IPS-18c (cell line): ENCODE results near the gene FUT8.
A peak's percentile ranks its signal among the peaks of the same experiment; 100 is the strongest.

Source experiments
- H3K4me3 ChIP-seq: 2 replicates; pipeline ENCODE4 v1.7.0; 2013; ENCODE audit warnings: low read depth, mild to moderate bottlenecking, low read length, moderate library complexity; ENCODE audit not compliant: insufficient read depth
- H3K9me3 ChIP-seq: one replicate; pipeline ENCODE4 v1.6.1; 2013; ENCODE audit warnings: mild to moderate bottlenecking, low read length, moderate library complexity; ENCODE audit not compliant: control insufficient read depth, insufficient read depth

Gene FUT8

DNA sequence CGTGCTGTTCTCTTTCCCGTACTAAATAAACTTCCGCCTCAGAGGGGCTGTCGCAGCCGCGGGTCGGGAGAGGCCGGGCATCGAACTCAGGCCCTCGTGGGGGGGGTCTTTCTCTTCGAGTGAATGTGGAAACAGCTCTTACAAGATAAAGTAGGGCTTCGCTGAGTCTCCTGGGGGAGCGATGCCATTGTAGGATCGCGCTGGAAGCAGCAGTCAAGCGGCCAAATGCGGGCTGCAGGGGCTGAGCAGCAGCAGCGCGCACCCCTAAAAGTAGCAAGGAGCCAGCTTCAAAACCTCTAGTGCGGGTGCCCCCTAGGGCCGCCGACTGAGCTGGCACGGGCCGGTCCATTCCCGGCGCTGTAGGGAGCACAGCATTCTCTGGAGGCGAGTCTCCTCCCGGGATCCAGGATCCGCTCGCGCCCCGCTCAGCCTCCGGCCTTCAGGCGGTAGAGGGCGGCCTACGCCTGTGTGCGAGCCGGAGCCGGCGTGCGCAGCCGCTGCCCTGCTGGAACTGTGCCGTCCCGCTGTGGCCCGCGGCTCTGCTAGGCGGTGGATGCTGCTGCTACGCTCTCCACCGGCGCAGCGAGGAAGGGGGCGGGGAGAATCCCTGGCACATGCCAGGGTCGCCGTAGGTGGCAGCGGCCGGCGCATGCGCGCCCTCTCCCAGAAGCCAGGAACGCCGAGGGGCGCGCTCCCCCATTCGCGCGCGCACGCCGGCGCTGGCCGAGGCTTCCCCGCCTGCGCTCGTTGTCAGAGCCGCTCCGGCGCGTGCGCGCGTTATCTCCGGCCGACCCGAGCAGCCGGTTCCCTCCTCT, at the start of gene FUT8:
TSS of gene FUT8 (plus strand) at position 699 of the 815 bp plus-strand sequence. CDS start 148,834 bp downstream, outside the sequence.
- no peaks in the 10 kb centered on the region for H3K9me3 ChIP-seq
- H3K4me3 ChIP-seq: peak within 1 kb of the TSS; percentile 89

DNA sequence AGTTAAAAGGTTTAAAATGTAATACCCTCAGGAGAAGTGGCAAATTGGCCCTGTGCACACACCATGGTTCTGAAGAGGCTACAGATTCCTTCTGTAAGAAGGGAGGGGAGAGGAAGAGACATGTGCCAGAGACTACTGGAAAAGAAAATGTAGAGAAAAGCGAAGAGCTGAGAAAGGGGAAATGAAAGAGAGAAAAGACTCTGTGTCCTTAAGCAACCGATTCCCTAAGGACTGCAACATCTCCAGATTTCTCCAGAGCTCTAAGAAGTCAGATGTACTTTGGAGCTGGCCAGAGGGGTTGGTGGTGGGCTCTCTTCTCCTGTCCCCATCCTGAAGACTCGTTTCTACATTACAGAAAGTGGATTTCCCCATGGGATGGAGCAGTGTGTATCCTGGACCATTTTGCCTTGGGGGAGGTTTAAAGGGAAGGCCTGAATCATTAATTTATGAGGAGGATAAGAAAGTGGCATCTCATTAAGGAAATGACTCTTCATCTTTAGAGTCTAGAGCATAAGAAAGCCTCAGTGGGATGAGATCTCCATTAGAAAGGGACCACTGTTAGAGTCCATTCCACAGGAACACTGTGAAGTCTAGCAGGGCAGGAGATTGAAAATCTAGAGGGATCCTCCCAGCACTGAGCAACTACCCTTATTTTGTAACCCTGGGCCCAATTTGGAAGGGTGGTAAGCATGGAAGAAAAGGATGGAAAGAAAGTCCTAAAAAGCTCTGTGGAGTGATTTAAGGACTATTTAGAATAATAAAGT, 45.5 kb upstream of the FUT8 start:
- Histone ChIP-seq H3K9me3 (no peaks in the 10 kb centered on the region), H3K4me3 (no peak overlapping the region)

DNA sequence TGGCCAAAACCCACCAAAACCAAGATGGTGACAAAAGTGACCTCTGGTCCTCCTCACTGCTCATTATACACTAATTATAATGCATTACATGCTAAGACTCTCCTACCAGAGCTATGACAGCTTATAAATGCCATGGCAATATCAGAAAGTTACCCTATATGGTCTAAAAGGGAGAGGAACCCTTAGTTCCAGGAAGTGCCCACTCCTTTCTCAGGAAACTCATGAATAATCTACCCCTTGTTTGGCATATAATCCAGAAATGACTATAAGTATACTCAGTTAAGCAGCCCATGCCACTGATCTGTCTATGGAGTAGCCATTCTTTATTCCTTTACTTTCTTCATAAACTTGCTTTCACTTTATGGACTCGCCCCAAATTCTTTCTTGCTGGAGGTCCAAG, 43.0 kb upstream of the FUT8 start:
- Histone ChIP-seq H3K4me3 (no peak overlapping the region), H3K9me3 (no peaks in the 10 kb centered on the region)

DNA sequence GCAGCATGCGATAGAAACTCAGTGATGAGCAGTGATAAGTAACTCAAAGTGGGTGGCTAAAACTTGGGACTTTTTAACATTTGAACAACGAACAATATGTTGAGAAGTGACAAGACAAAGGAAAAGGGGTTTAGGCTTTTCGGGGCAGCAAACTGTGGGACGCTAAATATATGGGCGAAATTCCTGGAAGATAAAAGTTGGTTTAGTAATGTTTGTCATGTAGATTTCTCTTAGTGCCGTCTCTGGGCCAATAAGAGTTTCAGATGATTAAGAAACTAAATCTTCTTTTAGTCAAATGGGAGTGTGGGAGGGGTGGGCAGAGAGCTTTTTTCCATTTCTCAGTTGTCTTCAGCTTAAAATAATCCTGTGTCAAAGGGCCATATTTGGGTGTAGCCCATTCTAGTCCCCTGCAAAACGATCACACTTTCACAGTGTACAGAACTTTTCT, 41.7 kb upstream of the FUT8 start:
- no peak overlapping the region for H3K4me3 ChIP-seq

DNA sequence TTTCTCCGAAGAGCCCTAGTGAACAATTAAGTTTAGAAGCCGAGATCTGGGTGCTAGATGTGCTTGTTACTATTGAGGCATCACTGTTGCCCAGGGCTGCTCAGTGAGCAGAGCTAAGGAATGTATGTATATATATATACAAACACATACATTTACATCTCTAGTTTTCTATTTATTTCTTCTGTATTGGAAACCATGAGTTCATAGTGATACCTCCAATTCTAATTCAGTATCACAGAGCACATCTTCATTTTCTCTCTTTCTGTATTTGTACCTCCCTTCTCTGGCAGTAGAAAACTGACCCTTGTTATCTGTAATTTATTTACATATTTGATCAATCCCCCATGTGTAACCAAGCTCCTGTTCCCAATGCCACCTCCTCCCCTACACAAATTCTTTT, 40.7 kb upstream of the FUT8 start:
- Histone ChIP-seq H3K9me3 (no peaks in the 10 kb centered on the region), H3K4me3 (no peak overlapping the region)

More for the DNA sequence above, 41.7 kb upstream of the FUT8 start:
- no peaks in the 10 kb centered on the region for H3K9me3 ChIP-seq

DNA sequence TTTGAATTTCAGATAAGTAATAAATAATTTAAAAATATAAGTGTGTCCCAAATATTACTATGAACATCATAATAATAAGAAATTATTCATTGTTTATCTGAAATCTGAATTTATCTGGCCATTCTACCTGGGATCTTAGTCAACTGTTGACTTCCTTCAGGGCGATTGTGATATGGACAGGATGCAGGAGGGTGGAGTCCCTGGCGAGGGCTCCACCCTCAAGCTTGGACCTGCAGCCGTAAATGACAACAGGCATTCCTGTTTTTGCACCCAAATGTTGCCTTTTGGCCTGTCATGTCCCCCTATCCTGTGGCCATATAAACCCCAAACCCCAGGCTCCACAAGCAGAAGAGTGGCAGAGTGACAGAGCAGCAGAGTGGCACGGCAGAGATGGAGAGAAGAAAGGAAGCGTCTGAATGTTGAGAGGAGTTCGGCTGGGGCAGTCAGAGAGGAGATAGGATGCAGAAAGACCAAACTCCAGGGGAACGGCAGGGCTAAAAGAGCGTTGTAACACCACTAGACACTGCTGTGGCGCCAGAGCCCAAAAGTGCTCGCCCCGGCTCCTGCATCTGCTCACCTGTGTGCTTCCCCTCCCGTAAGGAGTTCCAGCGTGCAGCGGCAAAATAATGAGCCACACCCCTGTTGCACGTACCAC, 39.4 kb upstream of the FUT8 start:
- no peak overlapping the region for H3K4me3 ChIP-seq

DNA sequence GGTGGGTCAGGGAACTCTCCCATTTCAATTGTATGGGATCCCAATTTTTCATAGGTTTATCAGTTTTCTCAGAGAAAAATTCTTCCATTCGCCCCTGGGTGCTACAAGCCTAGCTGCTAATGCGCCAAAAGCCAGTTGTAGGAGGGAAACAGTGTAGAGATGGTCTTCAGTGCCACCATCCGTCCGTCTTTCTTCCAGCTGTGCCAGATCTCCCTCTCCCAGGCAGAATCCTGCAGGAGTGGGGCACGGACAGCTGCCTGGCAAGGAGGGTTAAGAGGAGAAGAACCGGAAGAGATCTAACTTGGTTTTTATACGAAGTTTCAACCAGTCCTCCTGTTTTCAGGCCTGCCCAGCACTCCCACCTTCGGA, 38.9 kb upstream of the FUT8 start:
- Histone ChIP-seq H3K4me3 (no peak overlapping the region), H3K9me3 (no peaks in the 10 kb centered on the region)

More for the DNA sequence above, 39.4 kb upstream of the FUT8 start:
- no peaks in the 10 kb centered on the region for H3K9me3 ChIP-seq

DNA sequence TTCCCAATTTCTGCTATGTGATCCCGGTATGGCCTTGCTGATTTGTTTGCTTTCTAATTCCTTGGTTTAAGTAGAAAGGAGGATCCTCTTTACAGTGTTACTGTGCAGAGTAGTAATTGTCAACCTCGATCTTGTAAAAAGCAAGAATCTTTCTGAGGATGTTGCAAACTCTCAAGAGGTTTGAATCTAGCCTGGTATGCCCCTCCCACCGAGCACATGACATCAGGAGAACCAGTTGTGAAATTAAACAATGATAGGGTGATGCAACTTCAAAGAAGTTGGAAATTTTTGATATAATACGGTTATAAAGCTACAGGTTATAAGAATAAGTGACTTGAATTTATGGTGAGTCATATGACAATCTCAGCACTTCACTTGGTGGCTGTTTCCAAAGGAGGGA, 35.0 kb upstream of the FUT8 start:
- H3K9me3 ChIP-seq: no peaks in the 10 kb centered on the region
- H3K4me3 ChIP-seq: no peak overlapping the region

DNA sequence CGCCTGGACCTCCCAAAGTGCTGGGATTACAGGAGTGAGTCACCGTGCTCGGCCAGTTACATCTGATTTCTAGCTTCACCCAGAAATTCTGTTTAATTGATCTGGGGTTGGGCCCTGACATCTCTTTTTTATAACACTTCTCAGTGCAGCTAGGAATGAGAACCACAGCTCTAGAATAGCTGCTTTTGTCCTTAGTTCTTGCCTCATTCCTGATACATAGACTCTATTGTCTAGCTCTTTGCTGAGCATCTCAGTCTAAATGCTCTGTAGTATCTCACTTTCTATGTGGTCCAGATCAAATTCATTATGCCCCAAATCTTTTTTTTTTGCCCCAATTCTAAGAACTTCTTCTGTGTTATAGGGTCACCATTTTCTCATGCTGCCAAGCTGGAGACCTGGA, 29.9 kb upstream of the FUT8 start:
- no peak overlapping the region for H3K4me3 ChIP-seq
- no peaks in the 10 kb centered on the region for H3K9me3 ChIP-seq

DNA sequence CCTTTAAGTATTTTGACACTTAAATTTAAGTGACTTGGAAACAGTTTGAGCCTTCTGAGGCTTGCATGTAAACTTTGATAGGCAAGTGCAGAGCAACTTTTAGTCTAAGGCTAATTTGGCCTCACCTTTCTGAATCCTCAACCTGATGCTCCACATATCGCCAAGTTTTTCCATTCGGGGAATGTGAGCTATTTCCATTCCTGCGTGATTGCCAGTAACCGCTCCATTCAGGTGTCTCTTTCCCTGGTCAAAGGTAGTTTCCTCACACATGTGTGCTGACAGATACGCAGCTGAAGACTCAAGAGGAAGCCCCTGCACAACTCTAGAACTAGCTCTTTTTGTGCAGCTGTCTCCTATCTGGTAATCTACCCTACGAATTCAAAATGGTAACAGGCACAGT, 25.4 kb upstream of the FUT8 start:
- H3K9me3 ChIP-seq: no peaks in the 10 kb centered on the region
- no peak overlapping the region for H3K4me3 ChIP-seq

DNA sequence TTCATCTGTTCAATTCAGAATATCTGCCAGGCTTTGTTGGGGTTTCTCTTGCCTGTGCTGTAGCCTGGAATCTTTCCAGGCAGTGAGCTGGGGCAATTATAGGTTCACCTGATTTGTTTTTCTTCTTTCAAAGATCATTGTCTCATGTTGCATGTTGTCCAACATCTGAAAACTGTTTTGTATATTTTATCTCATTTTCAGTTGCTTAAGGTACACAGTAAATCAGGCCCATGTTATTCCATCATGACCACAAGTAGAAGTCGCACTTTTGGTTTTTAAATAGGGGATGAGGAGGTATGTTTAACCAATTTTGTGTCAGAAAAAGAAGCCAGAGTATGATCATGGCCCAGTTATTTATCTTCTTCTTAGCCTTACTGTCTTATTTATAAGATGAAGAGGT, 24.9 kb upstream of the FUT8 start:
- no peaks in the 10 kb centered on the region for H3K9me3 ChIP-seq
- H3K4me3 ChIP-seq: no peak overlapping the region

DNA sequence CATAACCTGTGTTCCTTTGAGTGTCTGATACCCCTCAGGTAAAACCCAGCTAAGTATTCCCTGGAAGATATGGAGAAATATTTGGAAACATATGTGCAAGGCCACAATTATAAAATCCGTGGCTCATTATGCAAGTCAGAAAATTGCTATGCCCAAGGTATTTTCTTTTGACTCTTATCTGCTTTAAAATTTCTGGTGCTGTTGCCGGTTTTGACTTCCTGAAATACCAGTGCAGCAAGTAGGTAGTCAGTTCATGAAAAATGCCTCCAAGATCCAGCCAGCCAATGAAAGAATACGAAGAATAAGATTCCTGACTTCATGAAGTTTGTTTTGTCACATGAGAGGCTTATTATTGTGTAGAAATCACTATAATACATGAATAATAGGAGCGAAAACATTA, 20.2 kb upstream of the FUT8 start:
- Histone ChIP-seq H3K9me3 (peaks cover 6% of the 10 kb centered on the region), H3K4me3 (no peak overlapping the region)

DNA sequence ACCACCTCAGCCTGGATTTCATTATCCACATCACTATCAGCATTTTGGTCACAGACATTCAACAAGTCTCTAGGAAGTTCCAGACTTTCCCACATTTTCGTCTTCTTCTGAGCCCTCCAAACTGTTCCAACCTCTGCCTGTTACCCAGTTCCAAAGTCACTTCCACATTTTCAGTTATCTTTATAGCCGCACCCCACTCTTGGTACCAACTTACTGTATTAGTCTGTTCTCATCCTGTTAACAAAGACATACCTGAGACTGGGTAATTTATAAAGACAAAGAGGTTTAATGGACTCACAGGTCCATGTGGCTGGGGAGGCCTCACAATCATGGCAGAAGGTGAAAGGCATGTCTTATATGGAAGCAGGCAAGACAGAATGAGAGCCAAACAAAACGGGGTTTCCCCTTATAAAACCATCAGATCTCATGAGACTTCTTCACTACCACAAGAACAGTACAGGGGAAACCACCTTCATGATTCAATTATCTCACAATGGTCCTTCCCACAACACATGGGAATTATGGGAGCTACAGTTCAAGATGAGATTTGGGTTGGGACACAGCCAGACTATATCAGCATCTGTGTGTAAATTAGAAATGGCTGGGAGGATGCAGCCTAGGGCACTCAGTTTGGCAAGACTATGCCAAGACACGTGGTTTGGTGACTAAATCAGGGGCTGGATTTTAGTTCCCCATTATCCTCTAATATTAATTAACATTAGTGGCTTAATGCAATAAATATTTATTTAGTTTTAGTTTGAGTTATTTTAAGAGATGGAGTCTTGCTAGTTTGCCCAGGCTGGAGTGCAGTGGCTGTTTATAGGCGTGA, 16.2 kb upstream of the FUT8 start:
- peaks cover 6% of the 10 kb centered on the region for H3K9me3 ChIP-seq
- no peak overlapping the region for H3K4me3 ChIP-seq

DNA sequence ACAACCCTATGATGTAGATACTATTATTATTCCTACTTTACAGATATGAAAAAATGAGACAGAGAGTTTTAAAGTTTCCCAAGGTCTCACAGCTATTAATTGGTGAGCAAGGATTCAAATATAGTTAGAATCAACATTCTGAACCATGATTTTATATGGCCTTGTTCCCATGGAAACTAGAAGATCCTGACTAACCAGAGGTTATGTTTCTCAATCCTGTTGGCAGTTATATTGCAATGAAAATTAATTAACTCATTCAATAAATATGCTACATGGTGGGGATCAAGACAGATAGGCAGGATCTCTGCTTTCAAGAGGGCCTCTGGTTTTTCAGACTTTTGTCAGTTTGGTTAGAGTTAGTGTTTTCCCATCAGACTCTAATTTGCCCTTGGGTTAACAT, 9.3 kb upstream of the FUT8 start:
- H3K9me3 ChIP-seq: no peaks in the 10 kb centered on the region
- no peak overlapping the region for H3K4me3 ChIP-seq

DNA sequence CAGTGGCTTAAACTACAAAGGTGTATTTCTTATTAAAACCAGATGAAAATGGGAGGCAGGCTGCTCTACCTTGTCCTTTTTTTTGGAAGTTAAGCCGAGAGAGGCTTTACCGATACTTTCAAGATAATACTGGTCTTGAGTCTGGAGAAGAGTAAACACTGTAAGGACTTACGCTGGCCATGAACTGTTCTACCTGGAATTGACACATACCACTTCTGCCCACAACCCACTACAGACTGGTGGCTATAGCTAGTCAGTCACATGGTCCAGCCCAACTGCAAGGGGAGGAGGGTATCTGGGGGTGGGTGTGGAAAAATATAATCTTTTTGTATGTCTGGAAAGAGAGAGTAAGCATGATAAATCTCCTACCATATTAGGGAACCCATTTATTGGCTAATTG, 4.4 kb upstream of the FUT8 start:
- no peak overlapping the region for H3K4me3 ChIP-seq
- no peaks in the 10 kb centered on the region for H3K9me3 ChIP-seq

DNA sequence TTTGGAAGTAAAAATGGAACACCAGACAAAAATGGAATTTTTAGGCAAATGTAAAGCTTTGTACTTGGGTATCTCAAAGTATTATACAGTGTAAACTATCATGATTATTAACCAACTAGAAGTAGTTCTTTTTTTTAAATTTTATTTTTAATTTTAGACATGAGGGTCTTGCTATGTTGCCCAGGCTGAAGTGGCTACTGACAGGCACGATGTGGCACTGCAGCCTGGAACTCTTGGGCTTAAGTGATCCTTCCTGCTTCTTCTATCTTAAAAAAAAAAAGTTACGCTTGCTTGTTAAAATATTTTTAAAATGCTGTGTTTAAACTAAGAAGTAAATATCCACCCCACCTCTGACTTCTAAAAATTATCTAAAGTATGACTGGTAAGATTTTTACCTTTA, 1.9 kb upstream of the FUT8 start:
- Histone ChIP-seq H3K9me3 (no peaks in the 10 kb centered on the region), H3K4me3 (no peak overlapping the region)

DNA sequence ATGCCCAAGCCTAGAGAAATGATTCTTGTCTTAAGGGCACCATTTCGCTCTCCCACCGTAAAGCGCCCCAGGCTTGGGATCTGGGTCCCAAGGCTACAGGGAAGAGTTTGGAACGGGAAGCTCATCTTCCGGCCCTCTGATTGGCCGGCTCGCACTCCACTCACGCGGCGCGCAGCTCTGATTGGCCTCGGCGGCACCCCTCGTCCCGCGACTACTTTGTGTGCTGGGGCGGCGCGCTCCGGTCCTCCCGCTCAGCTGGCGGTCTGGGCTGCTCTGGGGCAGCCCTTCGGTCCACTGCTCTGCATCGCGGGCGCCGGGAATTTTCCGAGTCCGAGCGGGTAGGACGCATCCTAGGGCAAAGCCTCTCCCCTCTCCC, 886 bp upstream of the FUT8 start:
- H3K4me3 ChIP-seq: peak overlapping the region; percentile 89
- H3K9me3 ChIP-seq: no peaks in the 10 kb centered on the region
